ENCODE measurements around the gene FAM228A. TPM values are rescaled to one million over a fixed set of nuclear protein-coding genes. Genes with fewer than 3 reads are reported as not detected.
"Not testable (repeated sequence)": the region's sequence is repeated elsewhere in the genome, so short reads cannot be mapped to it uniquely, and the experiment has no call there.

The FAM228A gene
- total RNA-seq, 1 experiment from 2014 or later: not detected

DNA sequence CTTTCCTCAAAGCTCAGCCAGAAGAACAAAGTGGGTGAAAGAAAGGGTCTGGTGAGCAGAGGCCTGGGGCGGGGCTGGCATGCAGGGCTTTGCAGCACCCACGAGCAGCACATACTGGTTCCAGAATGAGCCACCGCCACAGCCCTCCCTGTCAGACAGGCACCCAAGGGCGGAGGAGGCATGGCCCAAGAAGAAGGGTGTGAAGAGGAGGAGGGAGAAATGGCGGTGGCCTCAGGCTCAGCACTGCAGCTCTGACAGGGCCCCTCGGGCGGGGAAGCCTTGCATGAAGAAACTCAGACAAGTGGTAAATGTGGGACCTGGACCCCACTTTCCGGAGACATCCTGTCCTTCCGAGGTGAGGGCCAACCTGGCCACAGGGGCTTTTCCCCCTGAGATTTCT, 15.7 kb downstream of the FAM228A start:
- no peak for DNase-seq (ENCODE audit: low read depth)

DNA sequence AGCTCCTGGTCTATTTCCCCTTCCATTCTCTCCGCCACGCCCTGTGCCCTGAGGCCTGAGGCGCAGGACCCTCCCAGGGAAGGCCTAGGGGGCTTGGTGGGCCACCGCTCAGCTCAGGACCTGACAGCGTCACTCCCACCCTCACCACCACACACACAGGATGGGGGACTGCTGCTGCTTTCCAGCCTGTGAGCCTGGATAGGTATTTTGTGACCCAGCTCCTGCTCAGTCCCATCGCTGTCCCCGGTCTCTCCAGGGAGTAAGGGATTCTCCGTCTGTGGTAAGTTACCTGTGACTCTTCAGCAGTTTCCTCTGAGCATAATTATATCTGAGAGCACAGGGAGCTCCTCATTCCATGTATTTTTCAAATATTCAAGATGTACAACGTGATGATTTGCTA, 16.3 kb downstream of the FAM228A start:
- DNase-seq (ENCODE audit: low read depth): no peak

DNA sequence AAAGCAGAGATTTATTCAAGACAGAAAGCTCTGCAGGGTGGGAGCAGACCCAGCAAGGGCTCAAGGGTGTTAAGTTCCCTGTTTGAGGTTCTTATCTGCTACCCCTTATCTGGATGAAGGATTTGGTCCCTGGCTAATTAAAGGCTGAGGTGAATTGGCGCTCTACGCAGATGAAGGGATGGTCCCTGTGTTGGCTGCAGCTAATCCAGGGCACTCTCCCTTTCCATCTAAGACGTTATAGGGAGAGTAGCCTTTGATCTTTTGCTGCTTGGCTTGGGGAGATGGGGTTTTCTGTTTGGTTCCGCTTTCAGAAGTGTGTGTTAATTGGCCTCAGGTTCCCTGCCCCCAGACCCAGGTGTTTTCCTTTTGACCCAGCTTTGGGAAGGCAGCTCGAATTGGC, 17.0 kb downstream of the FAM228A start:
- no peak for DNase-seq (ENCODE audit: low read depth)

DNA sequence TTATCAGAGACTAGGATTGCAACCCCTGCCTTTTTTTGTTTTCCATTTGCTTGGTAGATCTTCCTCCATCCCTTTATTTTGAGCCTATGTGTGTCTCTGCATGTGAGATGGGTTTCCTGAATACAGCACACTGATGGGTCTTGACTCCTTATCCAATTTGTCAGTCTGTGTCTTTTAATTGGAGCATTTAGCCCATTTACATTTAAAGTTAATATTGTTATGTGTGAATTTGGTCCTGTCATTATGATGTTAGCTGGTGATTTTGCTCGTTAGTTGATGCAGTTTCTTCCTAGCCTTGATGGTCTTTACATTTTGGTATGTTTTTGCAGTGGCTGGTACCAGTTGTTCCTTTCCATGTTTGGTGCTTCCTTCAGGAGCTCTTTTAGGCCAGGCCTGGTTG, 22.4 kb downstream of the FAM228A start:
- not testable (repeated sequence) for DNase-seq (ENCODE audit: low read depth)

DNA sequence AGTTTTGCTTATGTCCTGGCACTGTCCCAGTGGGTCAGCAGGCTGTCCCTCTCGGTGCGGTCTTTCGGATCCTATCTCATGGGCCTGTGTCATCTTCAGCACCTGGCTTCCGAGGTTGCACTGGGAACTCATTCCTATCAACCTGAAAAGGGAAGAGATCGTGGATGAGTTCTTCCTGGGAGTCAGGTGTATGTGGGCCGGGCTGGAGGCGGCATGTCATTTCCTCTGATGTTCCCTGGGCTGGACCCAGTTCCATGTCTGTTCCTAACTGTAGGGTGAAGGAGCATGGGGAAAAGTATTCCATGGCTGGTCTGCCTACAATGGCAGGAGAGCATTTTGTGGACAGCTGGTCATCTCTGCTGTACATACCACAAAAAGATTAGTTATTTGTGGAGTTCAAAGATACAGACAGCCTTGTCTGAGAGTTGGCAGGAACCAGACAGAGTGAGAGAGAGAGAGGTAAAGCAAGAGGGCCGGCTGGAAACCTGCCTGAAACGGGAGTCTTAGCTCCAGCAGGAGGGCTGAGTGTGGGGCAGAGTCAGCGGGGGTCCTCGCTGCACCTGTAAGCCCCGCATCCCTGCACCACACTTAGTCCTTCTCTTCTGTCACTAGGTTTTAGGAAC, 25.2 kb downstream of the FAM228A start:
- DNase-seq (ENCODE audit: low read depth): no peak

DNA sequence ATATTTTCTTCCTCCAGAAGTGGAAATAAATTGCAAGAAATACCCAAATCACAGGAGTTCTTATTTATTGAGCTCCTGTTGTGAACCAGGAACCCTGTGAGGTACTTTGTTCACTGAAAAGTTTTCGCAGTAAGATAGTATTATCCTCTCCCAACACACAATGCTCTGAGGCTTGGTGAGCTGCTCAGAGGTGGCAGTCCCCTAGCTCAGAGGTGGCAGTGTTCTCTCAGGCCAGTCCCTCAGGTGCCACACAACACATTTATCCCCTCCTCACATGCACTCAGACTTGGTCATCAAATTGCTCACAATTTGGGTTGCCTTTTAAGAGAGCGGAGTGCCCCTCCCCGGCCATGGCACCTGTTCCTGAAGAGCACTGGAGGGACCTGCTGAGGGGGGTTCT, 25.9 kb downstream of the FAM228A start:
- DNase-seq (ENCODE audit: low read depth): no peak

DNA sequence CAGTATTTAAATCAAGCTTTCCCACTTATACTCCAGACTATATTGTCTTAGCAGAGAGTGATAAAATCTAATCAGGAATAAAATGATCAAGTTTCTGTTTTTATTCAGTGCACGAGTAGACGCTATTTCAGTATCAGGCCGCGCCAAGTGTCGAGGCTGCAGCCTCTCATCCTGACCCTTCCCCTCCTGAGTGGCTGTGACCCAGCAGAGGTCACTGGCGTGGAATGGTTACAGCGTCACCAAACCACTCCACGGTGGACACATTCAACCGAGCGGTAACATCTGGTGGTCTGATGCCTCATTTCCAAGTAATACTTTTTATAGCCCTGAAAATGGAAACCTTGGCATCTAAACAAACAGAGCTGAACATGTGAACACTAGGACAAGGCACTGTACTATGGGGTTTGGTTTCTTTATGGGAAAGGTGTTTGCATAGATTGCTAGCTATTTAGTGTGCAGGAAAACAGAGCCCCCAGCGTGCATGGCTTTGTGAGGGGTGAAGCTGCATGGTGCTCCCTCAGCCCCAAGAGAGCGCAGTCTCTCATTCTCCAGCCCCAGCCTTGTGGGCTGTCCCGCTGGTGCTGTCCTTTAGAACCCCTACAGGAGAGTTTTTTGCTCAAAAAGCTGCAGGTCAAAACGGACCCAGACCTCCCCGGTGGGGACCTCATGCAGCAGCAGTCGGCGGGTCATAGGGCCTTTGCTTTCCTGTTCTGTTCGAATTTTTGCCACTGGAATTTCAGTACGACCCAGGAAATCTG, 28.4 kb downstream of the FAM228A start:
- no peak for DNase-seq (ENCODE audit: low read depth)

DNA sequence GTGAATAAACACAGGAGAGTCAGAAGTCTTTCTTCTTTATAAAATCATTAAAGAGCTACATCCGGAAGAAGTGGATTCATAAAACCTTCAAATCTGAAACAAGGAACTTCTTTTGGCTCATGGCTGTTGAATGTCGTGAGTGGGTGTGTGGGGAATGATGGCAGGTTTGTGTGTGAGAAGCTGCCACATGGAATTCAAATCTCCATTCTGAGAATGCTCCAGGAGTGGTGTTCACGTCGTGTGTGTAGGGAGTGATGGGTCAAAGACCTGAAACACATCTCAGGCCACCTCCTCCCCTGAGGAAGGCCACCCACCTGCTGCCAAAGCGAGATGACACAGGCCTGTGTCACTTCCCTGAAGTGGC, 28.9 kb downstream of the FAM228A start:
- no peak for DNase-seq (ENCODE audit: low read depth)

DNA sequence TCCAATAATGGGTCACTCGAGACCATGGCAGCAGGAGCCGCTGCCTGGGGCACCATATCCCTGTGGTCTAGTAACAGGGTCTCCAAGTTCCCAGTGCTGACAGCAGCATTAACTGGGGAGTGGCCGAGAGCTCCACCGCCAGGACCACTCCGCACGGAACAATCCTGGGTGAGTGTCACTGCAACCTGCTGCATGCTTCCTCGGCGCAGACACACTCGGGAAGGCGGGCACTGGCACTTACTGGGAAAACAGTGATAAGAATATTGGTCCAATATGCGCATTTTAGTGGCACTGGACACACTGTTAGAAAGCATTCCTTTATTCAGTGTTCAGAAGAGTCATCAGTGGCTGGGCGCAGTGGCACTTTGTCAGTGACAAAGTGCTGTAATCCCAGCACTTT, 29.7 kb downstream of the FAM228A start:
- DNase-seq (ENCODE audit: low read depth): no peak

DNA sequence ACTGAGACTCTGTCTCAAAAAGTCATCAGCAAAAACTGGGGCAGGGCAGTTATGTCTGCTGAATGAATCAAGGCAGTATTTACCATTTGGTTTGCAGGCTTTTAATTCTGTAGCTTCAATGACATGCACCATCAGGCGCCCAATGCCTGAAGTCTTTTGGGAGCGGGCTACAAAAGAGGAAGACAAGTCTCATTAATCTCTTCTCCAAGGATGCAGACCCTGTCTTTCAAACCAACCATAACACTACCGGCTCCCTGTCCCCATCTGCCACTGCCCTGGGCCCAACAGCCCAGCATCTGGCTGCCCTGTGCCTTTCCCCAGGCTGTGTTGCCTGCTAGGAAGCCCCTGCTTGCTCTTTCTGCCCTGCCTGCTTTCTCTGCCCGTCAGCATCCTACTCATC, 30.3 kb downstream of the FAM228A start:
- DNase-seq (ENCODE audit: low read depth): no peak

DNA sequence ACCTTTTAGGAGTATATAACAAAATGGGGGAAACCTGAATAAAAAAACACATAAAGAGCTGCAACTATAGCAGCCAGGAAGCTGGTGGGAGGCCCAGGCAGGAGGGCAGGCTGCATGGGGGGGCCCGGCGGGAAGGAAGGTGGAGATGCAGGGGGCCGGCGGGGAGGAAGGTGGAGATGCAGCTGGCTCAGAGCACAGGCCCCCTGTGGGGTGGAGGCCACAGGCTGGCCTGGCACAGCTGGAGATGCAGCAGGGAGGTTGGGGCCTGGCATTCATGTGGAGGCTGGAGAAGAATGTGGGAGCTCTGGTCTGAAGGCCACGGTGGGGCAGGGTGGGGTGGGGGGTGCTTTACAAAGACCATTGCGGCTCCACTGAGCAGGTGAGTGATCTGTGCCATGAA, 31.4 kb downstream of the FAM228A start:
- DNase-seq (ENCODE audit: low read depth): no peak

DNA sequence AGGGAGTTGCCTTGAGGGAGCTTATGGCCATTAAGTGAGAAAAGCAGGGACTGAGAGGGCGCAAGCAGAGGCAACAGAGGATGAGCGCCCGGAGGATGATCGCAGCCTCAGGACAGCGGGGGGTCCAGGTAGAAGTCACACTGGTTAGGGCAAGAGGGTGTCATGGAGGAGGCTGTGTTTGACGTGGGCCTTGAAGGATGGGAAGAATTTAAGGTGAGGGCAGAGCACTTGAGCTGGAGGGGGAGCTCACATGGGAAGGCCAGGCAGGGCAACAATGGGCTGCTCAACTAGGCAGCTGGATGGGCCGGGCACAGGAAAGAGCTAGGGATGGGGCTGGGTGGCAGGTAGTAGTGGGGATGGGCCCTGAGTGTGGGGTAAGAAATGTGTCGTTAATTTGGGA, 31.9 kb downstream of the FAM228A start:
- no peak for DNase-seq (ENCODE audit: low read depth)

DNA sequence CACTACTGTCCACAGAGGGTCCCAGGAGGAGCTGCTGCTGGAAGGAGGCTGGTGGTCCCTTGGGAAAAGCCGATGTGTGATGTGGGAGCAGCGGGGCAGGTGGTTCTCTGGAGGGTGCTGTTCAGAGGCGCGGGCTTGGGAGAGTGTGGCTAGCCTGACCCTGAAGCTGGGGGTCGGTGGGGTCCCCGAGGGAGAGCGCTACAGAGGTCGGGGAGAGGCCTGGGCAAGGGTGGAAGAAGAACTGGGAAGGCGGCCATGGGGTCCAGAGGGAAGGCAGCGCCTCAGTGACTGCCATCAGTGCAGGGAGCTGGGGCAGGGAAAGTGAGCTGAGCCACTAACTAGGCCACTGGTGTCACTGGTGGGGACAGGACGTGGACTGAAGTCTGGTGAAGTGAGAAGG, 32.5 kb downstream of the FAM228A start:
- DNase-seq (ENCODE audit: low read depth): no peak

DNA sequence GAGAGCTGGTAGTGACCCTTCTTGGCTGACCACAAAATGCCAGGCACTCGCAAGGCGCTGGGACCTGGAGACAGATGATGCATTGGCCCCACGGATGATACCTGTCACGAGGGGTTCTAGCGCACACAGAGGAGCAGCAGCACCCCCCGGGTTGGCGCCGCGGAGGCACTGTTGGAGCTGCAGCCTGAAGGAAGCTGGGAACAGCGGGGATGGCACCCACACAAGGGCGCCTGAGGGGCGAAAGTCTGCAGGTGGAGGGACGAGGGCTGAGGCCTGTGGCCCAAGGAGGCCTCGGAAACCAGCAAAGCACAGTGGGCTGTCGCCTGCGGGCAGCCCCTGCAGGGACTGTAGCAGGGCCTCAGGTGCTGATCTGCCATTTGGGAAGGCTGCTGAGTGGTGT, 33.6 kb downstream of the FAM228A start:
- no peak for DNase-seq (ENCODE audit: low read depth)

DNA sequence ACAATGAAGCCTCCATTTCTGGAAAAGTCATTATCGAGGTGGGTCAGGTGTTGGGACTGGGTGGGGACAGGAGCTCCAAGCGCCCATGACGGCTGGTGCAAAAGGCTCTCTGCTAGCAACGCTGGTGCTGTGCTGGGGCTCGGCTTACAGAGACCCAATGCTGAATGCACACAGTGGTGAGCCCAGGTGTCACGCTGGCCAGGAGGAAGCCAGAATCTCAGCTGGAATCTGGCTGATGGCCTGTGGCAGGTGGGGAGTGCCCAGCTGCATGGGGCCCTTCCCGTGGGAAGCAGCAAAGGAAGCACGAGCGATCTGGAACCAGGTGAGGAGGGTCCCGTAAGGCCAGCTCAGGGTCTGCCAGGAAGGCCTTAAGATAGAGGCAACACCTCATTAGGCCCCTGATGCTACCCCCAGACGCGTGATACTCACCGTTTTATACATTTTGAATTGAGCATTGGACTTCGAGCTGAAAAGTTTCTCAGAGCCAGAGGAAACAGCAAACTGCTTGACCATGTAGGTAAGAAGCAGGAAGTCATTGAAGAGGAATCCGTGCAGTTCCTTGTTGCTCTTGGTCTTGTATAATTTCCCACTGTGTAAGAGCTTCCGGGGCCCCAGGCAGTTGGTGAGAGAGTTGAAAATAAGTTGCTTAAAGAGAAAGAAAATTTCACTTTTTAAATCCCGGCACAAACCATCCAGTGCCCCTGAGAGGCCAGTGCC, 34.7 kb downstream of the FAM228A start:
- DNase-seq (ENCODE audit: low read depth): no peak

DNA sequence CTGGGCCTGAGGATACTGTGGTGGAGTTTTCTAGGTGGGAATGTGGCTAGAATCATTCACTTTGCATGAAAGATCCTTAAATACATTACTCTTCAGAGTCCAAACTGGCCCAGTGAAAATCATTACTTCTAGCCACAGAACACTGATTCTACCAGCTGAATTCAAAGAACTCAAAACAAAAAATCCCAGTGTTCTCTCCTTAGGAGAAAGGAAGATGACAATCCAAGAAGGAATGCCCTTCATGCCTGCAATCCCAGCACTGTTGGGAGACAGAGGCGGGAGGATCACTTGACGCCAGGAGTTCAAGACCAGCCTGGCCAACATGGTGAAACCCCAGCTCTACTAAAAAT, 35.2 kb downstream of the FAM228A start:
- DNase-seq (ENCODE audit: low read depth): no peak

DNA sequence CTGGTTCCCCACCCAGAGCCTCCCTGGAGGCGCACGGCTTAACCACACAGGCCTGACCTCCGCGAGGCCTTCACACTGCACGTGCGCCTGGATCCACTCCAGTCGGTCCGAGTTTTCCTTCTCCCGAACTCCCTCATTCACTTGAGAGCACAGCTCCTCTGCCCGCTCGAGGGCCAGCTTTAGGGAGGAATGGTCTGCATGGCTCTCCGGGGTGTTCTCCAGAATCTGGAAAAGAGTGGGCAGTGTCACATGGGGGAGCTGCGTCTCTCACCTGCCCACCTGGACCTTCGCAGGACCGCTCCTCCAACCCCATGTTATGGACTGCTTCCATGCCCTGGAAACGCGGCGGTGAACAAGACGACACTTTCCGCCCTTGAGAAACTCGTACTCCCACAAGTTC, 35.9 kb downstream of the FAM228A start:
- DNase-seq (ENCODE audit: low read depth): no peak

DNA sequence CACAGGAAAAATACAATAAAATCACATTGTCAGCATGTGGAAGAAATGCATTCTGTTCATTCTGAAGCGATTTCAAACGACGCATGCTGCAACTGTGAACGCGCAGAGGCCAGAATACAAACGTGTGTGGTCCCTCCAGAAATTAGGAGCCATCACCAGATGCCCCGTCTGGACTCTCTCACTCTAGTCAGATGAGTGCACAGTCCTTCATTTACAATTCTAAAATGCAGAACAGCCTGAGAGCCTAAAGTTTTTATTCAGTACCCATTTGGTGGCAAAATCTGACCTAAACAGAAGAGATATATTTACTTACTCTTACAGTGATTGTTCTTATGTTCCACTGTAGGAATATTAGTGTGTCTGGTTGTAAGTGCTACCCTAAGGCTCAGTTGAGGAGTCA, 36.6 kb downstream of the FAM228A start:
- no peak for DNase-seq (ENCODE audit: low read depth)

DNA sequence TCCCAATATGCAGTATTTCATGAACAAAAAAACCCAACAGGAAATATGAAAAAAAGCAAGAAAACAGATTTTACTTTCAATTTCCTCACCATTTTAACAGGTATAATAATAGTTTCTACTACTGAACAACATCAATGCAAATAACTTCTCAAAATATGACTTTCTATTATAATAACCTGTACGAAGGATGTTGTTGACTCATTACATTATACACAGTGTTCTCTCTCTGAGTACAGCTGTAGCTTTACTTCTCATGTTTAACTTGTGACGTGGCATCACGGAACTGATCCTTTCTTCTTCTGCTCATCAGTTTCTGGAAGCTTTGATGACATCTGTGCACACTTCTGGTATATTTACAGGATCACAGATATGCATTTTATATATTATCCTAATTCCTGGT, 40.0 kb downstream of the FAM228A start:
- no peak for DNase-seq (ENCODE audit: low read depth)

DNA sequence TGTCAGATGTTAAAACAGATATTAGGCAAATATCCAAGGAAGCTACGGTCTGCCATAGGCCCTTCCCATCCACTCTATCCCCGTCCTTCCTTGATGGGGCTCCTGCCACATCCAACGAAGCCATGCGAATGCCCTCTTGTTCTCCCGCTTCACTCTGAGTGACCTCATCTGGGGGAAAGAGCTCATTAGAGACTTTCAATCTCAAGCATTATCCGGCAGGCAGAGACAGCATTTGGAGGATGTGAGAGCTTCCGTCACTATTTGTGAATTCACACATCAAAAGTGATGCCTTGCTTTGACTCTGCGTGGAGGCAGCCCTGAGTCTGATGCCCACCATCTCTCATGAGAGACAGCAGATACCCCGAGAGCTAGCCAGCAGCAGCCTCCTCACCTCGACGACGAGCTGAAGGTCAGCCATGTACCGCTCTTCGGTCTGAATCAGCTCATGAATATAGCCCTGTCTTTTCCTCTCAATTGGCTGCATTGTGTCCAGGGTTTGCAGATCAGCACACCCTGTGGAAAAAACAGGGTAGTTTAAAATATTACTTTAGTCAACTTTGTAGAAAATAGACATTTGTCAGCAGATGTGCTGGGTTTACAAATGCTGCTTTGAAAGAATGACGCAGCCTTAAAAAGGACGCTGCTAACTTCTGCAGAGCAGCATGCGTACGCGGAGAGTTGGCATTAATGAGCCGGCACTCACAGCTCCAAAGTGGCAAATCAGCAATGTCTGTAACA, 45.9 kb downstream of the FAM228A start:
- no peak for DNase-seq (ENCODE audit: low read depth)

DNA sequence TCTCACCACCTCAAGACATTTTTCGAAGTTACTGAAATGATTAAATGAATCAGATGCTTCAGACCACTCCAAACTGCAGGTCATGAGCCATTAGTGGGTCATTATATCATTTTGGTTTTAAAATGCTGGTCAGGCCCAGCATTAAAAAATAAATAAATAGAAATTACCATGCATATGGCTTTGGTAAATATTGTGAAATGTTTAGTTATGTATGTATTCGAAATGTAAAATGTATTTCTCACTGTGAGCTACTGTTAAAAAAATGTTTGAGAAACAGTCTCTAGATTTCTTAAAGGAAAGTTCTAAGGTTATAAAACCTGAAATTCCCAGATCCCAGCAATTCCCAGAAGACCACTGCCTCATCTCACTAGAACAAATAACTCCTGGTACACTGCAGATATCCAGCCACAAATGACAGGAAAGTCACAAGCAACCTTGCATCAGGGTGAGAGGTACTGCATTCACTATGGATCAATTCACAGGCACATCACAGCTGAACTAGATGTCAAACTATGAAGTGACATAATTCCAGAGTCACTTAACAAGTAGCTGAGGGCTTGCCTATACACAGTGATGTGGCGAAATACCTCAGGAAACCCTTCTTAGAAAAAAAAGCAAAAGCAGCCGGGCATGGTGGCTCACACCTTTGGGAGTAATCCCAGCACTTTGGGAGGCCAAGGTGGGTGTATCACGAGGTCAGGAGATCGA, 46.6 kb downstream of the FAM228A start:
- no peak for DNase-seq (ENCODE audit: low read depth)

DNA sequence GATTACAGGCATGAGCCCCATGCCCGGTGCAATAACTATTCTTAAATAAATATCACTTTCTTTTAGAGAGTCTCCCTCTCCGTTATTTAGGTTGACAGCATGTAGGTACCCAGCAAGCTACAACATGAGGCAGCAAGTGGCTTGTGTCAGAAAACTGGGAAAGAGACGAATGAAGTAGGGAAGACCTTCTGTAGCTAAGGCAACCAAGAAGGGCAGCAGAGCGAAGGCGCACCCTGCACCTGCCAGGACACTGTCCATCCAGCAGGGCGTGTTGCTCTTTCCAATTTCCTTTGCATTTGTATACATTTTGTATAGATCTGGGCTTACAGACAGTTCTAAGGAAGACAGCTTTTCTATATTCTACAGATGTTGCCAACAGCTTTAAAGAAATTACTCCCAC, 48.1 kb downstream of the FAM228A start:
- no peak for DNase-seq (ENCODE audit: low read depth)

Measured in LHCN-M2 (cell line).